ENCODE measurements around the gene IER5. TPM values are rescaled to one million over a fixed set of nuclear protein-coding genes. Genes with fewer than 3 reads are reported as not detected.

Gene IER5
- total RNA-seq, 2 donors from 2014 or later, result 13.2 to 21.2 TPM

DNA sequence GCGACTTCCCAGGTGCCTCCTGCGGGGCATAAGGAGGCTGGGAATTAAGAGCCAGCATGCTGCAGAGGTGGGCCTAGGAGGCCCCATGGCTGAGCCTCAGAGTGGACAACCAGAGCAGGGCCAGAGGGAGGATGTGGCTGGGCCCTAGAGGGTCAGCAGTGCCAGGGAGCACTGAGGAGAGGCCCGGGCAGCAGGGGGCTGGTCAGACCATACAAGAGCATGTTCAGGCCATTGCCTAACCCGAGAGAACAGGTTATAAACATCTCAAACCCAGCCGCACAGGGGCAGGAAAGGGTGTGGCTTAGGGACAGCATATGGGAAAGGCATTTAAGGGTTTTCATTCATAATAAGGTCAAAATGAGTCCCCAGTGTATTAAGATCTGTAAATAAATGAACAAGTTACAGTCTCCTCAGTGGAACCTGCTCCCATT is 51.1 kb downstream of the IER5 start:
- 58 to 75% methylated on average over 4 to 5 of the region's 5 CpGs for WGBS, 2 experiments (ENCODE audit: insufficient coverage in 1 of 2, insufficient read length in 1 of 2)
- H3K27me3 Mint-ChIP-seq (ENCODE audit: insufficient read depth), result peaks cover 47% of the 10 kb centered on the region
- Histone ChIP-seq H3K9me3 (ENCODE audit: control insufficient read depth, low read length) (no peaks in the 10 kb centered on the region), H3K36me3 (ENCODE audit: control insufficient read depth, insufficient read depth, low read length) (no peaks in the 10 kb centered on the region), H3K4me3 (ENCODE audit: low read length) (no peak overlapping the region), H3K27me3 (ENCODE audit: control insufficient read depth, insufficient read depth, low read length, poor library complexity, severe bottlenecking) (peaks cover 27% of the 10 kb centered on the region), H3K9ac (ENCODE audit: extremely low read depth, low read length, poor library complexity, severe bottlenecking) (no peak overlapping the region), H3K4me1 (ENCODE audit: control insufficient read depth, insufficient read depth, low read length) (peaks cover 24% of the 10 kb centered on the region), H3K27ac (ENCODE audit: low read depth, low read length) (no peak overlapping the region)
- H3K4me3 Mint-ChIP-seq, result no peak overlapping the region
- TF ChIP-seq, protein P1, sequence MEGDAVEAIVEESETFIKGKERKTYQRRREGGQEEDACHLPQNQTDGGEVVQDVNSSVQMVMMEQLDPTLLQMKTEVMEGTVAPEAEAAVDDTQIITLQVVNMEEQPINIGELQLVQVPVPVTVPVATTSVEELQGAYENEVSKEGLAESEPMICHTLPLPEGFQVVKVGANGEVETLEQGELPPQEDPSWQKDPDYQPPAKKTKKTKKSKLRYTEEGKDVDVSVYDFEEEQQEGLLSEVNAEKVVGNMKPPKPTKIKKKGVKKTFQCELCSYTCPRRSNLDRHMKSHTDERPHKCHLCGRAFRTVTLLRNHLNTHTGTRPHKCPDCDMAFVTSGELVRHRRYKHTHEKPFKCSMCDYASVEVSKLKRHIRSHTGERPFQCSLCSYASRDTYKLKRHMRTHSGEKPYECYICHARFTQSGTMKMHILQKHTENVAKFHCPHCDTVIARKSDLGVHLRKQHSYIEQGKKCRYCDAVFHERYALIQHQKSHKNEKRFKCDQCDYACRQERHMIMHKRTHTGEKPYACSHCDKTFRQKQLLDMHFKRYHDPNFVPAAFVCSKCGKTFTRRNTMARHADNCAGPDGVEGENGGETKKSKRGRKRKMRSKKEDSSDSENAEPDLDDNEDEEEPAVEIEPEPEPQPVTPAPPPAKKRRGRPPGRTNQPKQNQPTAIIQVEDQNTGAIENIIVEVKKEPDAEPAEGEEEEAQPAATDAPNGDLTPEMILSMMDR (conservative IDR thresholded peaks at IDR 0.05), result no peak
- H3K9me3 Mint-ChIP-seq, result no peaks in the 10 kb centered on the region
- DNase-seq, result no peak
- no peaks in the 10 kb centered on the region for H3K36me3 Mint-ChIP-seq (ENCODE audit: low read depth)
- no peak overlapping the region for H3K27ac Mint-ChIP-seq
- peaks cover 31% of the 10 kb centered on the region for H3K4me1 Mint-ChIP-seq

DNA sequence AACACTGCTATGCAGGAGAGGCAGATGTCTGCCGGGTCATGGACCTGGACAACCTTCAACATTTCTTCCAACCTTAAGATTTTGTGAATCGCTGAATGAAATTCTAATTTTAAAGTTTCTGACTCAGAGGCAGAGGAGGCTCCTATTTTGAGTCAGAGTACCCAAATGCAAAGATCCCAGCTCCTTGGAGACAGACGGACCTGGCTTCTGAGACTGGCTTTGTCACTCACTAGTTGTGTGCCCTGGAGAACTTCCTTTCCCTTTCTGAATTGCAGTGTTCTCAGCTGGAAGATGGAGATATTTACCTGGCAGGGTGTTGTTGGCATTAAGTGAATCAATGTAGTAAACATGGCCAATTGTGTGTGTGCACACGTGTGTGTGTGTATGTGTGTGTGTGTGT is 51.9 kb downstream of the IER5 start:
- Mint-ChIP-seq H3K9me3 (no peaks in the 10 kb centered on the region), H3K27me3 (ENCODE audit: insufficient read depth) (peaks cover 45% of the 10 kb centered on the region), H3K4me1 (peaks cover 24% of the 10 kb centered on the region), H3K27ac (no peak overlapping the region), H3K4me3 (no peak overlapping the region), H3K36me3 (ENCODE audit: low read depth) (no peaks in the 10 kb centered on the region)
- Histone ChIP-seq H3K9me3 (ENCODE audit: control insufficient read depth, low read length) (no peaks in the 10 kb centered on the region), H3K9ac (ENCODE audit: extremely low read depth, low read length, poor library complexity, severe bottlenecking) (no peak overlapping the region), H3K27ac (ENCODE audit: low read depth, low read length) (no peak overlapping the region), H3K4me1 (ENCODE audit: control insufficient read depth, insufficient read depth, low read length) (peaks cover 22% of the 10 kb centered on the region), H3K27me3 (ENCODE audit: control insufficient read depth, insufficient read depth, low read length, poor library complexity, severe bottlenecking) (peaks cover 30% of the 10 kb centered on the region), H3K4me3 (ENCODE audit: low read length) (no peak overlapping the region), H3K36me3 (ENCODE audit: control insufficient read depth, insufficient read depth, low read length) (no peaks in the 10 kb centered on the region)
- no peak for DNase-seq
- 91 to 92% methylated on average over 3 to 4 of the region's 4 CpGs for WGBS, 2 experiments (ENCODE audit: insufficient coverage in 1 of 2, insufficient read length in 1 of 2)
- TF ChIP-seq, protein P1 (conservative IDR thresholded peaks at IDR 0.05), result no peak

DNA sequence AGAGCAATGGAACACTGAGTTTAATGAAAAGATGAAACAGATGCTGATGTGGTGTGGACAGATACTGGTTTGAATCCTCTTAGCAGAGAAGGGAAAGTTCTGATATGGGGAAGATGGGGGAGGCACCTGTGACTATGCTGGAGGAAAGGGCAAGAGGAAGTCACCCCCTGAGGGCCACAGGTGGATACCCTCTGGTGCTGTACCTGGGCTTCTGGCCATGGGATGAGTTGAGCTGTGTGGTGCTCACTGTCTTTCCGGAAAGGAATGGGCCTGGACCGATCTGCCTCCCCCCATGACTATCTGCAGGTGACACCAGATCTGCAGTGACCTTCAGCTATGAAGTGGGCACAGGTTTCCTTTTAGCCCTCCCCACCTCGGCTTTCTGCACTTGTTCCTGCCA is 52.4 kb downstream of the IER5 start:
- no peak overlapping the region for H3K9ac ChIP-seq (ENCODE audit: extremely low read depth, low read length, poor library complexity, severe bottlenecking)
- peaks cover 34% of the 10 kb centered on the region for H3K27me3 ChIP-seq (ENCODE audit: control insufficient read depth, insufficient read depth, low read length, poor library complexity, severe bottlenecking)
- WGBS, 2 experiments (ENCODE audit: insufficient coverage in 1 of 2, insufficient read length in 1 of 2), result 60 to 93% methylated on average over 1 to 3 of the region's 3 CpGs
- no peak overlapping the region for H3K27ac ChIP-seq (ENCODE audit: low read depth, low read length)
- H3K4me3 ChIP-seq (ENCODE audit: low read length), result no peak overlapping the region
- H3K27me3 Mint-ChIP-seq (ENCODE audit: insufficient read depth), result peaks cover 50% of the 10 kb centered on the region
- TF ChIP-seq, protein P1 (conservative IDR thresholded peaks at IDR 0.05), result no peak
- H3K9me3 ChIP-seq (ENCODE audit: control insufficient read depth, low read length), result peaks cover 4% of the 10 kb centered on the region
- H3K27ac Mint-ChIP-seq, result no peak overlapping the region
- H3K4me3 Mint-ChIP-seq, result no peak overlapping the region
- H3K4me1 Mint-ChIP-seq, result peaks cover 24% of the 10 kb centered on the region
- DNase-seq, result no peak
- H3K9me3 Mint-ChIP-seq, result peaks cover 5% of the 10 kb centered on the region
- peaks cover 22% of the 10 kb centered on the region for H3K4me1 ChIP-seq (ENCODE audit: control insufficient read depth, insufficient read depth, low read length)
- no peaks in the 10 kb centered on the region for H3K36me3 Mint-ChIP-seq (ENCODE audit: low read depth)
- no peaks in the 10 kb centered on the region for H3K36me3 ChIP-seq (ENCODE audit: control insufficient read depth, insufficient read depth, low read length)
